Common myeloid progenitor, CD34-positive (primary cell): Measurements from ENCODE around the gene DUSP1.

Experiments
- CTCF ChIA-PET: fragments of 350-600 bp; sonication (Branson Sonifier 250); formaldehyde crosslinking; loops from one replicate; lab custom pipeline; 2021; ENCODE audit warnings: antibody characterized with exemption; lab: Charles Lee
- POLR2A ChIA-PET: fragments of 350-600 bp; sonication (Branson Sonifier 250); formaldehyde crosslinking; loops from one replicate; lab custom pipeline; 2021; ENCODE audit warnings: antibody characterized with exemption; lab: Charles Lee
- DNase-seq, 3 donors: peaks; one replicate each; pipeline versions ENCODE4 v3.0.0 to v3.0.0-alpha.2; 2013
- H3K27ac ChIP-seq, 2 experiments: 1 replicate in 1 of 2; 2 replicates in 1 of 2; pipeline ENCODE4 v1.7.0; 2013; ENCODE audit warnings: inconsistent platforms in 2 of 2, low read length in 2 of 2, mild to moderate bottlenecking in 2 of 2, low read depth in 1 of 2, moderate library complexity in 1 of 2; ENCODE audit not compliant: severe bottlenecking in 2 of 2, insufficient read depth in 1 of 2, poor library complexity in 1 of 2
- H3K27me3 ChIP-seq, 5 experiments: replicated peaks in 2 of 5; 1 replicate in 3 of 5; 2 replicates in 2 of 5; pipeline versions ENCODE4 v1.6.1 to v1.7.0; 2013; ENCODE audit warnings: low read length in 4 of 5, mild to moderate bottlenecking in 2 of 5, moderate library complexity in 2 of 5, inconsistent platforms in 1 of 5; ENCODE audit not compliant: insufficient read depth in 5 of 5, control insufficient read depth in 4 of 5
- H3K36me3 ChIP-seq, 4 experiments: 1 replicate in 2 of 4; 2 replicates in 2 of 4; pipeline versions ENCODE4 v1.6.1 to v1.7.0; 2013; ENCODE audit warnings: low read length in 3 of 4, control low read depth in 1 of 4, mild to moderate bottlenecking in 1 of 4; ENCODE audit not compliant: control insufficient read depth in 4 of 4, insufficient read depth in 4 of 4
- H3K4me1 ChIP-seq, 4 experiments: 1 replicate in 3 of 4; 2 replicates in 1 of 4; pipeline versions ENCODE4 v1.6.1 to v1.7.1; 2013; ENCODE audit warnings: low read length in 3 of 4, mild to moderate bottlenecking in 3 of 4, control low read depth in 1 of 4, inconsistent platforms in 1 of 4, moderate library complexity in 1 of 4; ENCODE audit not compliant: control insufficient read depth in 4 of 4, insufficient read depth in 4 of 4; ENCODE audit errors: control extremely low read depth in 1 of 4
- H3K4me3 ChIP-seq, 7 experiments: 1 replicate in 4 of 7; 2 replicates in 3 of 7; pipeline versions ENCODE4 v1.5.1 to v1.7.0; 2013; ENCODE audit warnings: mild to moderate bottlenecking in 7 of 7, low read length in 6 of 7, moderate library complexity in 6 of 7, inconsistent platforms in 2 of 7, low read depth in 2 of 7, control low read depth in 1 of 7; ENCODE audit not compliant: insufficient read depth in 4 of 7, control insufficient read depth in 1 of 7; ENCODE audit errors: extremely low read depth in 1 of 7
- H3K9me3 ChIP-seq, 5 experiments: 1 replicate in 4 of 5; 2 replicates in 1 of 5; pipeline versions ENCODE4 v1.6.1 to v1.7.1; 2013; ENCODE audit warnings: low read length in 4 of 5, mild to moderate bottlenecking in 2 of 5, inconsistent platforms in 1 of 5, low read depth in 1 of 5, moderate library complexity in 1 of 5; ENCODE audit not compliant: control insufficient read depth in 4 of 5, insufficient read depth in 2 of 5; ENCODE audit errors: control extremely low read depth in 1 of 5
- WGBS: methylation state at CpG from one replicate; pipeline ENCODE4 v1.1.5; 2013; ENCODE audit not compliant: insufficient coverage; 5-methylcytosine and 5-hydroxymethylcytosine counted together

The DUSP1 gene

DNA sequence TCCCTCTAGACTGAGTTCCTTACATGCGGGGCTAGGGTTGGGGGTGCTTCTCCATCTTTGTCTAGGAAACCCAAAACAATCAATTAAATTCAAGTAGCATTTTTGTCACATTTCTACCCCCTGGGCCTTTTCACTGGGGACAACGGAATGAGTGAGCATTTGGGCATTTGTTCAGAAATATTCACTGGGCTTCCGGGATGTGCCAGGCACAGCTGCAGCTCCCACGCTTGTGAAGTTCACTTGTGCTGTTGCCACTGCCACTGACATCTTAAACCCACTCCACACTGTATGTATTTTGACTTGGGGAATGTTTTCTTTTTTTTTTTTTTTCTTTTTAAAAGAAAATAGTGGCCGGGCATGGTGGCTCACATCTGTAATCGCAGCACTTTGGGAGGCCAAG is 31.6 kb downstream of the DUSP1 start:
- DNase-seq = no peak
- Histone ChIP-seq H3K4me1 (peaks cover 0 to 10% (median 5%) of the 10 kb centered on the region in 4 experiments), H3K9me3 (no peaks in the 10 kb centered on the region), H3K27ac (no peak overlapping the region), H3K4me3 (no peak overlapping the region), H3K27me3 (no peaks in the 10 kb centered on the region), H3K36me3 (no peaks in the 10 kb centered on the region)
- ChIA-PET CTCF (no interaction called here), POLR2A (no interaction called here)
- WGBS = 90% methylated on average over 2 of the region's 6 CpGs

DNA sequence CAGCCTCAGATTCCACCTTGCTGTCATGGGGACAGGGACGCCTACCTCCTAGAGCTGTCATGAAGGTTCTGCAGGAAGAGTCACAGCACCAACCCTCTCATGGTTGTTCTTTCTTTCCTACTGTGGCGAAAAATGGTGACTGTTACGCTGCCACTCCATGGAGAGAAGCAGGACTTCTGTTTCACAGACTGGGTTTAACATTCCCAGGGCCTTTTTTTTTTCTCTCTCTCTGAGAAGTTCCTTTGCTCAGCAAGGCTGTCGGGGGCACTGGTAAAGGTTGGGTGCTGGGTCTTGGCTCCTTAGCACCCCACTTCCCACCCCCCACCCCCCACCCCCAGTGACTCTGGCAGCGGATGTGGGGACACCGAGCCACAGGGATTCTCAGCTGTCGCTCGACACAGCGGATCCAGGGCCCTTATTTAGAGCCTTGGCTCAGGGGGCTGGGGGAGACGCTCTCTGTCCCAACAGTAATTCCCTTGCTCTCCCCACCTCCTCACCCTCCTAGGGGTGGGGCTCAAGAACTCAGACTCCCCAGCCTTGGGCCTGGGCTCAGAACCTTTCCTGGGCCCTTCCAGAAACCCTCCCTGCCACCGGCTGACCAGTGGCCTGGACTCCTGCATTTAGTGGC is 34.4 kb downstream of the DUSP1 start:
- no peak overlapping the region for H3K27ac ChIP-seq
- H3K4me1 ChIP-seq = peaks cover 0 to 2% (median 0%) of the 10 kb centered on the region in 4 experiments

DNA sequence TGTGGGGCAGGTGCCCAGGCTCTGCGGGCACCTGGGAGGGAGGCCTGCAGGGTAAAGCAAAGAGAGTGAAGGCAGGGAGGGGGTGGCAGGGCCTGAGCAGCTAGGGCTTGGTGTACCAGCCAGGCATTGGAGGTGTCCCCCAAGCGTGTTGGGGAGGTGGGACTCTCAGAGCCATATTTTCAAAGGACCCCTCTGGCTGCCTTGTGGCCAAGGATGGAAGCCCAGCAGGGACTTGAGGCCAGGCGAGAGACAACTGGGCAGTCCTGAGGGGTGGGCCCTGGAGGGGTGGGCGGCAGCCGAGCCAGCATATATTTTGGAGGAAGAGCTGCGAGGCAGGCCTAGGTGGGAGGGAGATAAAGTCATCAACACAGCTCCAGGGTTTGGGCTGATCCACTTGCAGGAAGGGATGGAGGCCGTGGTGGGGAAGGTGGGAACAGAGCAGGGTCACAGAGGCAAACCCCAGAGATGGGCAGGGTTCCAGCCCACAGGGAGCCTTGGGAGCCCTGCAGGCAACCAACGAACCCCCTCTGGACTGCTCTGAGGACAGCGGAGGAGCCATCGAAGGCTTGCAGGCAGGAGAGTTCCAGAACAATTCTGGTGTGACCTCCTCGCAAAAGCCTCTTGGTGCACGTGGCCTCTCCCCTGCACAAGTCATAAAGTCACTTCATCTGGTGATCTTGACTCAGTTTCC is 35.7 kb downstream of the DUSP1 start:
- ChIA-PET POLR2A (no interaction called here), CTCF (interaction anchor here (0.7 to 1.9 kb wide), 5 partner anchors 11 to 204 kb away, joined by 3 to 8 read pairs (median 3); no protein-coding TSS in a partner anchor)
- H3K27me3 ChIP-seq = no peaks in the 10 kb centered on the region
- no peak for DNase-seq
- H3K9me3 ChIP-seq = no peaks in the 10 kb centered on the region
- H3K4me3 ChIP-seq = no peak overlapping the region
- no peak overlapping the region for H3K27ac ChIP-seq
- H3K4me1 ChIP-seq = no peaks in the 10 kb centered on the region
- no peaks in the 10 kb centered on the region for H3K36me3 ChIP-seq
- 96% methylated on average over 12 of the region's 12 CpGs for WGBS

More for the DNA sequence above, 34.4 kb downstream of the DUSP1 start:
- ChIA-PET CTCF (no interaction called here), POLR2A (no interaction called here)
- no peak overlapping the region for H3K4me3 ChIP-seq
- no peaks in the 10 kb centered on the region for H3K36me3 ChIP-seq
- WGBS = 88% methylated on average over 5 of the region's 11 CpGs
- H3K27me3 ChIP-seq = no peaks in the 10 kb centered on the region
- no peak for DNase-seq
- no peaks in the 10 kb centered on the region for H3K9me3 ChIP-seq

DNA sequence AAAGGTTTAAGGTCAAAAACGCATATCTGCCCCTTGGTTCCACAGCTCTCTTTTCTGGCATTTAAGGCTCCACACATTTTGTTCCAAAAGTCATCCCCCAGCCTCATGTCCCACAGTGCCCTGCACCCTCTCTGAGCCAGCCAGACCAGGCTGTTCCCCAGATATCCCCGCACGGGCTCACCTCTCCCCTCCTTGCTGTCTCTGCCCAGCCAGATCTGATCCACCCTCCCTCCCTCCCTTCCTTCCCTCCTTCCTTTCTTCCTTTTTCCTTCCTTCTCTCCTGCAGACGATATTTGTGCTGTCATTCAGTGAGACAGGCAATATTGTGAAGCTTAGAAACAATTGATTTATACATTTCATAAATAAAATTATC is 37.0 kb downstream of the DUSP1 start:
- DNase-seq = no peak
- Histone ChIP-seq H3K27ac (no peak overlapping the region), H3K4me1 (no peaks in the 10 kb centered on the region), H3K9me3 (no peaks in the 10 kb centered on the region), H3K36me3 (no peaks in the 10 kb centered on the region), H3K27me3 (no peaks in the 10 kb centered on the region), H3K4me3 (no peak overlapping the region)
- POLR2A ChIA-PET = no interaction called here
- CTCF ChIA-PET = interaction anchor here (1.1 to 1.9 kb wide), 8 partner anchors 10 to 205 kb away, joined by 3 to 8 read pairs (median 4); no protein-coding TSS in a partner anchor
- 87% methylated on average over 3 of the region's 4 CpGs for WGBS

DNA sequence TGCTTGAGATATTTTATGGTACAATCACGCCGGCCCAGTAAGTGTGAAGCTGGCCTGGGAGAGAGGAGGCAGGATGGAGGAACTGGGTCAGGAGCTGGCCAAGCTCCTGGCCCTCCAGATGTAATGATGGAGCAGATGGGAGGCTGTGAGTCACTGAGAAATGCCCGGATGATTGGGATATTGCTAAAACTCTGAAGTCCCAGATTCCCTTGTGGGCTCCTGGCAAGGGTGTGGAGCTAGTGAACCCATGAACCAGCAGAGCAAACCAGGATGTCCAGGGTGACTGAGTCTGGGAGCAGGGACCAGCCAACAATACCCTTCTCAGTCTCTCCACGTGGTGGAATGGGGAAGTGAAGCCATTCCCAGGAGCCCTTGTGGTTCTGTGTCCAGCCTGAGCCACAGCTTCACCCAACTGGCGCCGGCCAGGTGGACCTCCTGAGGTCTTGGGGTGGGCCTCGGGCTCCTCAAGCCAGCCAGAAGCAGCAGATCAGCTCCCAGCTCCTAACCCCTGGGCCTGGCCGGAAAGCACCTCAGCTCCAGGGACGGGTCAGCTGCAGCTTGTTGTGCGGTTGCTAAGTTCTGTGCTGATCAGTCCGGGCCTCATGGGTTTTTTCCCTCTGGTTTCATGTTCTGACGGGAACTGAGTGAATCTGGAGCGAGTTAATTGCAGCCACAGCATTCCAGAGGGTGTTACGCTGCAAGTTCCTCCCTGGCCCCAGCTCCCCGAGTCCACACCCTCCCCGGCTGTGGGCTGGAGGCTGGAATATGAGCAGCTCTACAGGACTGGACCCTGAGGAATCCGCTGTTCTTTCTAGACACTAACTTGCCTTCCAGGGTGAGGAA is 37.6 kb downstream of the DUSP1 start:
- DNase-seq = no peak
- no peaks in the 10 kb centered on the region for H3K27me3 ChIP-seq
- no peaks in the 10 kb centered on the region for H3K9me3 ChIP-seq
- no peak overlapping the region for H3K27ac ChIP-seq
- no peaks in the 10 kb centered on the region for H3K36me3 ChIP-seq
- POLR2A ChIA-PET = no interaction called here
- CTCF ChIA-PET = interaction anchor here (0.8 to 1.9 kb wide), 7 partner anchors 13 to 205 kb away, joined by 3 to 6 read pairs (median 4); no protein-coding TSS in a partner anchor
- H3K4me3 ChIP-seq = no peak overlapping the region
- no peaks in the 10 kb centered on the region for H3K4me1 ChIP-seq
- WGBS = 94% methylated on average over 16 of the region's 17 CpGs

DNA sequence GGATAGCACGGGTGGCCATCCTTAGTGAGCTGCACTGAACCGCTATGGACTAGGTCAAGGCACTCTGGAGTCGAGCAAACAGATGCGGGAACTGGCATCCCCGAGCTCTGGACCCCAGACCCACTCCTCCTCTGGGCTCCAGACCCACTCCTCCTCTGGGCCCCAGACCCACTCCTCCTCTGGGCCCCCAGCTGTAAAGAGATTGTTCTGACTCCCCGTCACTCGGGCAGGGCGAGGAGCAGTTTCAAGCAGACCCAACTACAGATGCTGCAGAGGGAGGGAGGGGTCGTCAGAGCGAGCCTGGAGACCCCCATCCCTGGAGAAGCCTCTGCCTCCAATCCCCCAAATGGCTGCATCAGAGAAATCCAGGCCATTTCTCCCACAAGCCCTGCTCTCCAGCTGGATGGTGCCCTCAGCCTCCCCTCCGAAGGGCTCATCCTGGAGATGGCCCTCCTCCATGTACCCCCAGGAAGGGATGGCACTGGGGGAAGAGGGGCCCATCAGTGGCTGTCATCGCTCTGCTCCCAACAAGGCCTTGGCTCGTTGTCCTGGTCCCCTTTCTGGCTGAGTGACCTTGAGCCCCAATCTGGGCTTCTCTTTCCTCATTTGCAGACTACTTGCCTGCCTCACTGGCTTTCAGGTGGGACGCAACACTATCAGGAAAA is 38.7 kb downstream of the DUSP1 start:
- CTCF ChIA-PET = interaction anchor here (0.6 kb wide), 1 partner anchor 197 kb away, joined by 3 read pairs; no protein-coding TSS in a partner anchor
- Histone ChIP-seq H3K36me3 (no peaks in the 10 kb centered on the region), H3K27ac (no peak overlapping the region), H3K27me3 (no peaks in the 10 kb centered on the region), H3K4me3 (no peak overlapping the region), H3K9me3 (no peaks in the 10 kb centered on the region), H3K4me1 (no peaks in the 10 kb centered on the region)
- DNase-seq = no peak
- POLR2A ChIA-PET = interaction anchor here (0.8 kb wide), 1 partner anchor 9 kb away, joined by 3 read pairs; no protein-coding TSS in a partner anchor
- WGBS = 92% methylated on average over 12 of the region's 14 CpGs
